ENCODE measurements around the gene TRPM7.
A peak's percentile ranks its signal among the peaks of the same experiment; 100 is the strongest.
"Not testable (repeated sequence)": the region's sequence is repeated elsewhere in the genome, so short reads cannot be mapped to it uniquely, and the experiment has no call there.

TRPM7 gene

GRCh38 chr15:50698101-50698500 lies 11.5 kb upstream of the TRPM7 start:
- H3K36me3 ChIP-seq (ENCODE audit: control insufficient read depth in 1 of 2, insufficient read depth in 2 of 2, low read length in 2 of 2) = no peaks in the 10 kb centered on the region

GRCh38 chr15:50697109-50697797 lies 10.7 kb upstream of the TRPM7 start:
- Histone ChIP-seq H2BK12ac (ENCODE audit: low read length) (no peak overlapping the region), H3K36me3 (ENCODE audit: control insufficient read depth in 1 of 2, insufficient read depth in 2 of 2, low read length in 2 of 2) (no peaks in the 10 kb centered on the region), H3K4me3 (ENCODE audit: low read depth, low read length) (no peak overlapping the region), H3K14ac (ENCODE audit: low read length) (no peak overlapping the region), H3K4me1 (ENCODE audit: control insufficient read depth in 1 of 2, insufficient read depth in 2 of 2, low read length in 2 of 2) (no peaks in the 10 kb centered on the region), H3K23ac (ENCODE audit: low read length) (no peak overlapping the region), H3K27ac (ENCODE audit: low read depth, low read length) (no peak overlapping the region), H3K4me2 (ENCODE audit: low read length) (no peak overlapping the region), H3K18ac (ENCODE audit: low read length) (no peak overlapping the region), H3K9ac (ENCODE audit: low read length) (no peak overlapping the region), H2AFZ (ENCODE audit: insufficient read depth, low read length, poor library complexity) (no peak overlapping the region), H4K12ac (ENCODE audit: low read depth, low read length) (no peak overlapping the region), H3K27me3 (ENCODE audit: insufficient read depth, low read length) (no peaks in the 10 kb centered on the region), H3K9me3 (ENCODE audit: insufficient read depth, low read depth, low read length) (no peaks in the 10 kb centered on the region), H3K79me1 (ENCODE audit: low read length) (no peaks in the 10 kb centered on the region), H2BK120ac (ENCODE audit: insufficient read depth, low read length, poor library complexity) (no peak overlapping the region), H2AK5ac (ENCODE audit: low read length) (no peak overlapping the region), H4K8ac (ENCODE audit: low read depth, low read length) (no peak overlapping the region), H3K4ac (ENCODE audit: low read depth, low read length) (no peak overlapping the region), H2BK5ac (ENCODE audit: low read depth, low read length, poor library complexity) (no peak overlapping the region), H3K79me2 (ENCODE audit: control insufficient read depth, insufficient read depth, low read length, poor library complexity) (no peaks in the 10 kb centered on the region), H4K91ac (ENCODE audit: low read depth, low read length) (no peak overlapping the region)
- no peak for DNase-seq
- no CpG with 5 or more reads among the region's 4 CpGs for WGBS (ENCODE audit: extremely low coverage, insufficient coverage, insufficient read length)

More at GRCh38 chr15:50698101-50698500, 11.5 kb upstream of the TRPM7 start:
- Histone ChIP-seq H3K14ac (ENCODE audit: low read length) (no peak overlapping the region), H4K12ac (ENCODE audit: low read depth, low read length) (no peak overlapping the region), H3K27ac (ENCODE audit: low read depth, low read length) (no peak overlapping the region), H3K23ac (ENCODE audit: low read length) (no peak overlapping the region), H3K79me2 (ENCODE audit: control insufficient read depth, insufficient read depth, low read length, poor library complexity) (no peaks in the 10 kb centered on the region), H2AK5ac (ENCODE audit: low read length) (no peak overlapping the region), H3K4ac (ENCODE audit: low read depth, low read length) (no peak overlapping the region), H4K91ac (ENCODE audit: low read depth, low read length) (no peak overlapping the region), H3K27me3 (ENCODE audit: insufficient read depth, low read length) (no peaks in the 10 kb centered on the region), H3K79me1 (ENCODE audit: low read length) (no peaks in the 10 kb centered on the region), H3K9ac (ENCODE audit: low read length) (no peak overlapping the region), H2BK12ac (ENCODE audit: low read length) (no peak overlapping the region), H4K8ac (ENCODE audit: low read depth, low read length) (no peak overlapping the region), H2BK120ac (ENCODE audit: insufficient read depth, low read length, poor library complexity) (no peak overlapping the region), H3K4me3 (ENCODE audit: low read depth, low read length) (no peak overlapping the region), H2AFZ (ENCODE audit: insufficient read depth, low read length, poor library complexity) (no peak overlapping the region), H2BK5ac (ENCODE audit: low read depth, low read length, poor library complexity) (no peak overlapping the region), H3K18ac (ENCODE audit: low read length) (no peak overlapping the region), H3K4me1 (ENCODE audit: control insufficient read depth in 1 of 2, insufficient read depth in 2 of 2, low read length in 2 of 2) (no peaks in the 10 kb centered on the region), H3K9me3 (ENCODE audit: insufficient read depth, low read depth, low read length) (no peaks in the 10 kb centered on the region), H3K4me2 (ENCODE audit: low read length) (no peak overlapping the region)
- no peak for DNase-seq
- WGBS (ENCODE audit: extremely low coverage, insufficient coverage, insufficient read length) = no CpG with 5 or more reads among the region's 8 CpGs

- H3K4ac ChIP-seq (ENCODE audit: low read depth, low read length); H4K12ac ChIP-seq (ENCODE audit: low read depth, low read length); H3K4me1 ChIP-seq (ENCODE audit: control insufficient read depth in 1 of 2, insufficient read depth in 2 of 2, low read length in 2 of 2); H3K79me2 ChIP-seq (ENCODE audit: control insufficient read depth, insufficient read depth, low read length, poor library complexity); H3K9me3 ChIP-seq (ENCODE audit: insufficient read depth, low read depth, low read length); H3K27ac ChIP-seq (ENCODE audit: low read depth, low read length); H3K4me3 ChIP-seq (ENCODE audit: low read depth, low read length); DNase-seq; H3K14ac ChIP-seq (ENCODE audit: low read length); H4K91ac ChIP-seq (ENCODE audit: low read depth, low read length); H3K18ac ChIP-seq (ENCODE audit: low read length); H2BK120ac ChIP-seq (ENCODE audit: insufficient read depth, low read length, poor library complexity); H2BK5ac ChIP-seq (ENCODE audit: low read depth, low read length, poor library complexity); H2AFZ ChIP-seq (ENCODE audit: insufficient read depth, low read length, poor library complexity); H2AK5ac ChIP-seq (ENCODE audit: low read length); H2BK12ac ChIP-seq (ENCODE audit: low read length); H3K9ac ChIP-seq (ENCODE audit: low read length); H4K8ac ChIP-seq (ENCODE audit: low read depth, low read length); H3K23ac ChIP-seq (ENCODE audit: low read length); H3K27me3 ChIP-seq (ENCODE audit: insufficient read depth, low read length); H3K79me1 ChIP-seq (ENCODE audit: low read length); H3K36me3 ChIP-seq (ENCODE audit: control insufficient read depth in 1 of 2, insufficient read depth in 2 of 2, low read length in 2 of 2); H3K4me2 ChIP-seq (ENCODE audit: low read length): not testable (repeated sequence)
- WGBS (ENCODE audit: extremely low coverage, insufficient coverage, insufficient read length) = no CpG with 5 or more reads among the region's 9 CpGs
Measured at GRCh38 chr15:50694634-50695165, 8.1 kb upstream of the TRPM7 start.

GRCh38 chr15:50687302-50687902 lies 805 bp upstream of the TRPM7 start:
- 100% methylated on average over 3 of the region's 10 CpGs for WGBS (ENCODE audit: extremely low coverage, insufficient coverage, insufficient read length)
- H3K27me3 ChIP-seq (ENCODE audit: insufficient read depth, low read length) = no peaks in the 10 kb centered on the region
- no peak overlapping the region for H3K23ac ChIP-seq (ENCODE audit: low read length)

More at GRCh38 chr15:50687302-50687902, 805 bp upstream of the TRPM7 start:
- Histone ChIP-seq H2BK12ac (ENCODE audit: low read length) (no peak overlapping the region), H3K4me3 (ENCODE audit: low read depth, low read length) (no peak overlapping the region), H3K14ac (ENCODE audit: low read length) (no peak overlapping the region), H2BK120ac (ENCODE audit: insufficient read depth, low read length, poor library complexity) (no peak overlapping the region), H3K36me3 (ENCODE audit: control insufficient read depth in 1 of 2, insufficient read depth in 2 of 2, low read length in 2 of 2) (peaks cover 6 to 10% of the 10 kb centered on the region in 2 experiments), H3K4ac (ENCODE audit: low read depth, low read length) (no peak overlapping the region), H3K4me2 (ENCODE audit: low read length) (peak overlapping the region; percentile 80), H4K91ac (ENCODE audit: low read depth, low read length) (no peak overlapping the region), H2AK5ac (ENCODE audit: low read length) (no peak overlapping the region), H3K9ac (ENCODE audit: low read length) (no peak overlapping the region), H4K8ac (ENCODE audit: low read depth, low read length) (peak overlapping the region; percentile 90), H4K12ac (ENCODE audit: low read depth, low read length) (no peak overlapping the region), H2AFZ (ENCODE audit: insufficient read depth, low read length, poor library complexity) (no peak overlapping the region), H2BK5ac (ENCODE audit: low read depth, low read length, poor library complexity) (no peak overlapping the region), H3K18ac (ENCODE audit: low read length) (no peak overlapping the region), H3K79me1 (ENCODE audit: low read length) (peaks cover 11% of the 10 kb centered on the region), H3K4me1 (ENCODE audit: control insufficient read depth in 1 of 2, insufficient read depth in 2 of 2, low read length in 2 of 2) (peaks cover 0 to 8% of the 10 kb centered on the region in 2 experiments), H3K79me2 (ENCODE audit: control insufficient read depth, insufficient read depth, low read length, poor library complexity) (peaks cover 23% of the 10 kb centered on the region), H3K9me3 (ENCODE audit: insufficient read depth, low read depth, low read length) (no peaks in the 10 kb centered on the region), H3K27ac (ENCODE audit: low read depth, low read length) (peak overlapping the region; percentile 92)
- no peak for DNase-seq
